Retinal pigment epithelial cell (primary cell): Measurements from ENCODE around the gene ARRDC1.

Source experiments
- DNase-seq: peaks from one replicate; pipeline ENCODE4 v3.0.0-alpha.2; 2010; ENCODE audit warnings: low read depth
- H3K4me3 ChIP-seq: 2 replicates; pipeline ENCODE4 v1.5.1; 2011; ENCODE audit warnings: mild to moderate bottlenecking, low read length, control low read depth, moderate library complexity
- CTCF ChIP-seq: conservative IDR thresholded peaks from 2 replicates; pipeline ENCODE4 v1.5.1; 2011; ENCODE audit warnings: low read depth, low read length, control low read depth, inconsistent platforms

The ARRDC1 gene

GRCh38 chr9:137663584-137663983 lies 58.1 kb downstream of the ARRDC1 start:
- no peak overlapping the region for H3K4me3 ChIP-seq
- TF ChIP-seq CTCF = no peak
- no peak for DNase-seq

- no peak for TF ChIP-seq CTCF
- DNase-seq = no peak
- H3K4me3 ChIP-seq = no peak overlapping the region
Measured at GRCh38 chr9:137664676-137665075, 59.2 kb downstream of the ARRDC1 start.
